Measurements from ENCODE around the gene PC.

DNA sequence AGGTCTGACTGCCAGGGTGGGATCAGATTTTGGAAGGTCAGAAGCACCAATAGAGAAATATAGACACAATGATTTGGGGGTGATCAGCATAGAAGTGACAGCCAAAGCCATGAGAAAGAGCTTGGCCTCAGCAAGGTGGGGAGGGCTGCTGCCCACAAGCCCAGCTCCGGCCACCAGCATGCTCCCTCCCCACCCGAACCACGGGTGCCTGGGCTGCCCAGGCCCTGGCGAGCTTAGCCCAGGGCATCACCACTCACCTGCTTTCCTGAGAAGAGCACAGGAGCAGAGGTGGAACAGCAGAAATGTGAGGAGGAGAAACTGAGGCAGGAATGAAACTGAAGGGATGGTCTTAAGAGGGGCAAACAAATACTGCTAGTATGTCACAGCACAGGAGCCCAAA lies 52.6 kb downstream of the PC start:
- TF ChIP-seq, protein P1, sequence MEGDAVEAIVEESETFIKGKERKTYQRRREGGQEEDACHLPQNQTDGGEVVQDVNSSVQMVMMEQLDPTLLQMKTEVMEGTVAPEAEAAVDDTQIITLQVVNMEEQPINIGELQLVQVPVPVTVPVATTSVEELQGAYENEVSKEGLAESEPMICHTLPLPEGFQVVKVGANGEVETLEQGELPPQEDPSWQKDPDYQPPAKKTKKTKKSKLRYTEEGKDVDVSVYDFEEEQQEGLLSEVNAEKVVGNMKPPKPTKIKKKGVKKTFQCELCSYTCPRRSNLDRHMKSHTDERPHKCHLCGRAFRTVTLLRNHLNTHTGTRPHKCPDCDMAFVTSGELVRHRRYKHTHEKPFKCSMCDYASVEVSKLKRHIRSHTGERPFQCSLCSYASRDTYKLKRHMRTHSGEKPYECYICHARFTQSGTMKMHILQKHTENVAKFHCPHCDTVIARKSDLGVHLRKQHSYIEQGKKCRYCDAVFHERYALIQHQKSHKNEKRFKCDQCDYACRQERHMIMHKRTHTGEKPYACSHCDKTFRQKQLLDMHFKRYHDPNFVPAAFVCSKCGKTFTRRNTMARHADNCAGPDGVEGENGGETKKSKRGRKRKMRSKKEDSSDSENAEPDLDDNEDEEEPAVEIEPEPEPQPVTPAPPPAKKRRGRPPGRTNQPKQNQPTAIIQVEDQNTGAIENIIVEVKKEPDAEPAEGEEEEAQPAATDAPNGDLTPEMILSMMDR (IDR thresholded peaks at IDR 0.05) = no peak
- TF ChIP-seq POLR2AphosphoS5 (IDR thresholded peaks at IDR 0.05) = no peak
- no peak for TF ChIP-seq EP300 (IDR thresholded peaks at IDR 0.05)
